Left renal pelvis (tissue), 4 donors: ENCODE measurements around the gene NSA2. TPM values are rescaled to one million over a fixed set of nuclear protein-coding genes. Genes with fewer than 3 reads are reported as not detected.
A peak's percentile ranks its signal among the peaks of the same experiment; 100 is the strongest.
"Not testable (repeated sequence)": the region's sequence is repeated elsewhere in the genome, so short reads cannot be mapped to it uniquely, and the experiment has no call there.

ENCODE experiments used
- DNase-seq, 4 donors: peaks; one replicate each; pipeline ENCODE4 v3.0.0-alpha.2; 2013; ENCODE audit warnings: low read depth in 4 of 4, low spot score in 3 of 4
- polyA plus RNA-seq, 4 donors: library from polyadenylated mRNA; unstranded; fragments of 120-200 nt; gene quantifications; one replicate each; pipeline ENCODE4 v1.2.1, GENCODE V29; 2013; ENCODE audit not compliant: insufficient read length in 4 of 4

Gene NSA2
- 100 to 1,000 TPM; 204 to 352 (median 230) TPM for polyA plus RNA-seq

GRCh38 chr5:74766849-74767578, at the start of gene NSA2, which contains the start of gene GFM2:
Gene NSA2, plus strand, starts transcription at chr5:74767249. Its CDS starts 112 bp downstream, at chr5:74767361.
Gene GFM2, minus strand, starts transcription at chr5:74767117. Its CDS starts 3,375 bp downstream, at chr5:74763742.
- peak; percentile 87 to 90 (median 88) for DNase-seq

- DNase-seq = no peak
These were observed 49.5 kb upstream of the NSA2 start for GRCh38 chr5:74717596-74717995.

GRCh38 chr5:74722271-74722670, 44.8 kb upstream of the NSA2 start:
- no peak for DNase-seq

- DNase-seq = no peak
These were observed 41.7 kb upstream of the NSA2 start for GRCh38 chr5:74725331-74725730.

- no peak for DNase-seq
These were observed 30.3 kb upstream of the NSA2 start for GRCh38 chr5:74736759-74737158.

- DNase-seq = no peak
These were observed 28.6 kb upstream of the NSA2 start for GRCh38 chr5:74738406-74738805.

GRCh38 chr5:74748742-74749141, 18.3 kb upstream of the NSA2 start:
- DNase-seq = not testable (repeated sequence)

GRCh38 chr5:74761241-74761640, 5.8 kb upstream of the NSA2 start:
- DNase-seq = no peak

- DNase-seq = no peak
These were observed 4.5 kb upstream of the NSA2 start for GRCh38 chr5:74762599-74762998.

GRCh38 chr5:74763504-74763903, 3.5 kb upstream of the NSA2 start:
- DNase-seq = no peak

GRCh38 chr5:74765201-74765600, 1.8 kb upstream of the NSA2 start:
- DNase-seq = no peak

GRCh38 chr5:74765929-74766328, 1.1 kb upstream of the NSA2 start:
- no peak for DNase-seq

GRCh38 chr5:74766418-74766848, 616 bp upstream of the NSA2 start:
- DNase-seq = peak; percentile 11 to 38 (median 30)

GRCh38 chr5:74767579-74767913, 497 bp downstream of the NSA2 start:
- peak in 1 of 4 donors; percentile 14 for DNase-seq

GRCh38 chr5:74772359-74772758, 5.3 kb downstream of the NSA2 start:
- no peak for DNase-seq

- no peak for DNase-seq
These were observed 11.6 kb downstream of the NSA2 start for GRCh38 chr5:74778609-74779008.

- DNase-seq = no peak
These were observed 19.8 kb downstream of the NSA2 start for GRCh38 chr5:74786851-74787250.

- no peak for DNase-seq
These were observed 20.4 kb downstream of the NSA2 start for GRCh38 chr5:74787424-74787823.

- DNase-seq = not testable (repeated sequence)
These were observed 24.6 kb downstream of the NSA2 start for GRCh38 chr5:74791669-74792068.

GRCh38 chr5:74798977-74799911, 32.2 kb downstream of the NSA2 start:
- DNase-seq = no peak

GRCh38 chr5:74801197-74801596, 34.1 kb downstream of the NSA2 start:
- DNase-seq = no peak

GRCh38 chr5:74801941-74802340, 34.9 kb downstream of the NSA2 start:
- DNase-seq = no peak
